ENCODE results near the gene ADPRS.

GRCh38 chr1:36142121-36142520 lies 53.4 kb downstream of the ADPRS start:
- TF ChIP-seq CTCF (IDR thresholded peaks at IDR 0.05) (no peak), EZH2phosphoT487 (IDR thresholded peaks at IDR 0.05) (no peak), EZH2 (IDR thresholded peaks at IDR 0.05) (no peak)
